MM.1S (cell line): ENCODE measurements around the gene MARK4.

Source experiments
- CTCF ChIP-seq: fragments of 300-600 bp; sonication (generic); IDR thresholded peaks from 2 replicates; pipeline ENCODE4 v1.5.1; 2016; ENCODE audit warnings: antibody characterized with exemption, low read length, mixed read lengths
- EZH2 ChIP-seq: fragments of 300-600 bp; sonication (generic); optimal IDR thresholded peaks from 2 replicates; pipeline ENCODE3; 2017; ENCODE audit warnings: low read depth, mild to moderate bottlenecking, antibody characterized with exemption, low read length, mixed read lengths

GRCh38 chr19:45298264-45298663 is 47.2 kb downstream of the MARK4 start:
- TF ChIP-seq CTCF (no peak), EZH2 (no peak)
